Measurements from ENCODE around the gene C1GALT1C1L.

DNA sequence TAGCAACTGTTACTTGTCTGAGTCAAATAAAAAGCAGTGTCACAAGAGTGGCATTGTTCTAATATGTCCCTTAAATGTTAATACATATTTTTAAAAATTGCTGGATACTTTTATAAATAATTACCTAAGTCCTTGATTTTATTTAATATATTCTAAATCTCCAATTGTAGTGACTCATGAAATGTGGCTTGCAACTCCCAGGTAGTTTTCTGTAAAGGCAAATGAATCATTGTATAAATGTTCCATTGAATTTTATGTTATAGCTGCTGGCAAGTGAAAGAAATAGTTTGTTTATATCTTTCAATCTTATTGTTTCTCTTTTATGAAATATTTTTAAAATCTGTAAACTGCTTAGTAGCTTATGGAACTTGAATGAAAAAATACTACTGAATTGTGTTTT, 32.7 kb upstream of the C1GALT1C1L start:
- TF ChIP-seq CTCF (IDR thresholded peaks at IDR 0.05) (no peak), EZH2 (IDR thresholded peaks at IDR 0.05; ENCODE audit: borderline replicate concordance, insufficient read depth, low read depth, low read length, poor library complexity, severe bottlenecking) (no peak)
